ENCODE data around the gene CNTNAP2.

CNTNAP2 gene

GRCh38 chr7:147013825-147014224 is 897.2 kb downstream of the CNTNAP2 start:
- DNase-seq (ENCODE audit: low read depth in 2 of 2), result no peak

GRCh38 chr7:147014286-147014955 is 897.8 kb downstream of the CNTNAP2 start:
- no peak for DNase-seq (ENCODE audit: low read depth in 2 of 2)

DNA sequence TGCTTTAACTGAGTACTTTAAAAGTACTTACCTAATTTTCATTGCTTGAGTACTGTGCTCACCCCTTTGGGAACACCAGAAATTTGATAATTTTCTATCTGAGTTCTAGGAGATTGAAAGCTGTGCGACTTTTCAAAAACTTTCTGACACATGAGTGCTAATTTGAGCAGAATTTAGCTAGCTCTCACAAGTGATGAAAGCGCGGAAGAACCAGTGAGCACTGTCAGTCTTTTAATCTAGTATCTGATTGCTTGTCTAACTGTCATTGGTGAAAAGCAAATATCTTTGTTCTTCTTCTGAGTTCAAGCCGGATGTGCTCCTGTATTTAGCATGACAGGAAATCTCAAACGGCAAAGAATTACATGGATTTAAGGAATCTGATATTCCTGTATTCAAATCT is 899.4 kb downstream of the CNTNAP2 start:
- DNase-seq (ENCODE audit: low read depth in 2 of 2), result no peak

DNA sequence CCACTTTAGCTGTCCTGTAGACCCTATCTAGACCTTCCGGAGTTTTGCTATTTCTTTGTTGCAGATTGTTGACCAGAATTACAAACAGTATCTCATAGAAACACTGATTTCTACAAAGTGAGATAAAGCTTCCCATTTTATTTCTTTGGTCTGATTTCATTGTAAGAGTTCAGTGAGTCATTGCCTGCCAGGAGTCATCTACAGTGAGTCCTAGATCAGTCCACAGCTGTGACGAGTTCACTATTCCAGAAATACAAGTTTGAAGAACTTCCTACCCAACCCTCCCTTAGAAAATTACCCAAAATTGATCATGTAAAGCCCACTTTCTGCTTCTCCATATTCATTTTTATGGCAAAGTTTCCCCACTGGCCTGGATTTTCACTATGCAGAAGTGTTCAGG is 905.5 kb downstream of the CNTNAP2 start:
- no peak for DNase-seq (ENCODE audit: low read depth in 2 of 2)

GRCh38 chr7:147023440-147023839 is 906.8 kb downstream of the CNTNAP2 start:
- DNase-seq (ENCODE audit: low read depth in 2 of 2), result no peak

DNA sequence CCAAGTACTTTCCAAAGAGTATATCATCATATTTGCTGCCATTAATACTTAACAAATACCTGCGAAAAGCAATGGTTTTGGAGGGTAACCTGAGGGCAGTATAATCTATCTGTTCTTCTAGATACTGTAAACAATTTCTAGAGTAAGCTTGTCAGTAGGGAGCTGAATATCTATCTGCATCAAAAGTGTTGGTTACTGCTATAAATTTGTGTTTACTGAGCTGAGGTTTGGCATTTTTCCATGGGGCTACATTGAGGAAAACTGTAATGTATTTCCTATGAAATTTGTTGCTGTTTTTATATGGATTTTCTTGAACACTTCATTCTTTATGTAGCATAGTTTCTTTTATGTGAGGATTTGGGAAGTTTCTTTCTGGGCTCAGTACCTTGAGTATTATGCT is 913.4 kb downstream of the CNTNAP2 start:
- no peak for DNase-seq (ENCODE audit: low read depth in 2 of 2)

DNA sequence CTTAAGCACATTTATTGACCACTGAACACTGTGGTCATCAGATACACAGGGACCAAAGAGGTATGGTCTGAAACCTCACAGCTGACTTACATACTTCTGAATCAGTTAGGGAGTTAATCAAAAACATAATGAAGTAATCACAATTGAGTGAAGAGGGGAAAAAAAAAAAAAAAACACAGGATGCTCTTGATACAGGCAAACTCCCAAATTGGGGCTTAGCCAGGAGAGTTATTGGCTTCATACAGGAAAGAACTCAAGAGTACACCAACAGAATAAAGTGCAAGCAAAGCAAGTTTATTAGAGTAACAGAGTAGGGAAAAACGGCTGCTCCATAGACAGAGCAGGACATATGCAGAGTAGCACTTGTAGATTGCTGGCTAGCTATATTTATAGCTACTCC is 917.0 kb downstream of the CNTNAP2 start:
- no peak for DNase-seq (ENCODE audit: low read depth in 2 of 2)

GRCh38 chr7:147041438-147041837 is 924.8 kb downstream of the CNTNAP2 start:
- no peak for DNase-seq (ENCODE audit: low read depth in 2 of 2)

DNA sequence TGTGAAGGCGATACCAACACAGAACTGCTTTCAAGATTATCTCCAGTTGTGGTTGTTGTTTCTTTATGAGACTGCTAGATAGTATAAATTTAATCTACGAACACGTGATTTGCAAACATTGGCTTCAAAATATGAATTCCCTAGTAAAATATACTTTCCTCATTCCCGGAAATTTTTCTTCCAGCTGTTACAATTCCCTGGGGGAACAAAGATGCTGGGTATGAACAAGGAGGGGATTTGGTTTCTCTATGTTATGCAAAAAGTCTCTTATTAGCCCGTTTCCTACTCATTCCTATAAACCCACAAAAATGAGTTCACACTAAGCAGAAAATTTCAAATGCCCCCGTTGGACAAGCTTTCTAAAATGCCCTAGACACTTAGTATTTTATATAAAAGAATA is 928.3 kb downstream of the CNTNAP2 start:
- DNase-seq (ENCODE audit: low read depth in 2 of 2), result no peak

- no peak for DNase-seq (ENCODE audit: low read depth in 2 of 2)
Measured at GRCh38 chr7:147047696-147048095, 931.1 kb downstream of the CNTNAP2 start.

GRCh38 chr7:147048864-147049263 is 932.3 kb downstream of the CNTNAP2 start:
- DNase-seq (ENCODE audit: low read depth in 2 of 2), result no peak

GRCh38 chr7:147052818-147053217 is 936.2 kb downstream of the CNTNAP2 start:
- no peak for DNase-seq (ENCODE audit: low read depth in 2 of 2)

GRCh38 chr7:147053746-147054145 is 937.1 kb downstream of the CNTNAP2 start:
- DNase-seq (ENCODE audit: low read depth in 2 of 2), result no peak

DNA sequence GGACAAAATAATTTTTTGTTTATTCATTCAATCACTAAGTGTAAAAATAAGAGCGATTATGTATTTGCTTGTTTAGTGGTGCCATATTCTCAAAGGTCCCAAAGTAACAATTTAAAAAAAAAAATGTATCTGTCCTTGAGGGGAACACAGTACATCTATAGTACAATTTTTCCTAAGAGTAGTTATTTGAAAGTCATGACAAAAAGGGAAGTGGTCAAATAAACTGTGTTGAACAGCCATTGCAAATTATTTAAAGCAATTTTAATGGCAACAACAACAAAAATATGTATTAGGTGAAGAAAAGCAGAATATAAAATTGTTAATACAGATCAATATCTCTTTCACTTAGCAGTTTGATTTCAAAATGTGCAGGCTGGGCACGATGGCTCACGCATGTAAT is 943.5 kb downstream of the CNTNAP2 start:
- DNase-seq (ENCODE audit: low read depth in 2 of 2), result no peak

- no peak for DNase-seq (ENCODE audit: low read depth in 2 of 2)
Measured at GRCh38 chr7:147062897-147063296, 946.3 kb downstream of the CNTNAP2 start.

- no peak for DNase-seq (ENCODE audit: low read depth in 2 of 2)
Measured at GRCh38 chr7:147068842-147069241, 952.2 kb downstream of the CNTNAP2 start.

GRCh38 chr7:147069771-147070170 is 953.2 kb downstream of the CNTNAP2 start:
- DNase-seq (ENCODE audit: low read depth in 2 of 2), result no peak

DNA sequence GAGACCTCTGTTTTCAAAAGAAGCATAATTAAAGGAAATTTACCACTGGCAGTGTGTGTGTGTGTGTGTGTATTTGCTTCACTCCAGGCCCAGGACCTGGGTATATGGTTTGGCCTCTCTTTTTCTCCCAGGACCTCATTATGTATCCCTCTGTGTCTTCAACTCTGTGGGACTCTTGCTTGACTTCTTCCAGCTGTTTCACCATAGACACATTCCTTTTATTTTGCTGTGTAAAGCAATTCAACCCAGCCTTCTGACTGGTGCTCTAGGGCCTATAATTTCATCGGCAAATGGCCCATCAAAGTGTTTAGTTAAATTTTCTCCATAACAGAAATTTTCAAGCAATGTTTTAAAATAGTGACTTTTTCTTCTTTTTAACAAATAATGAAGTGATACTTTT is 954.3 kb downstream of the CNTNAP2 start:
- DNase-seq (ENCODE audit: low read depth in 2 of 2), result no peak

GRCh38 chr7:147071536-147071935 is 954.9 kb downstream of the CNTNAP2 start:
- no peak for DNase-seq (ENCODE audit: low read depth in 2 of 2)

DNA sequence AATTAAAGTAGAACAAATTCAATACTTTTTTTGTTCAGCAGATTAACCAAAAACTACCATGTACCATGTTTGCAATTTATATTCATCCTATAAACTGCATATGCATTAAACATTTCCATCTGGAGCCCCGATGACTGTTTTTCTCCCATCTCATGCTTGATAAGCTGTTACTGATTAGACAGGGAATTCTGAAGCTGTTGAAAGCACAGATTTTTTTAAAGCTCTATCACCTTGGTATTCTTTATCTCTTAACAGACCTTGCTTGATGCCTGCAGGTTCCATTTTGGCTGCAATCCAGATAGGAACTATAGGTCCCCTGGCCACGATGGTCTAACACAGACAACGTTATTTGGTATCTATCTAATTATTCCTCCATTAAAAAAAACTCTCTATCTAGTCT is 961.7 kb downstream of the CNTNAP2 start:
- no peak for DNase-seq (ENCODE audit: low read depth in 2 of 2)

DNA sequence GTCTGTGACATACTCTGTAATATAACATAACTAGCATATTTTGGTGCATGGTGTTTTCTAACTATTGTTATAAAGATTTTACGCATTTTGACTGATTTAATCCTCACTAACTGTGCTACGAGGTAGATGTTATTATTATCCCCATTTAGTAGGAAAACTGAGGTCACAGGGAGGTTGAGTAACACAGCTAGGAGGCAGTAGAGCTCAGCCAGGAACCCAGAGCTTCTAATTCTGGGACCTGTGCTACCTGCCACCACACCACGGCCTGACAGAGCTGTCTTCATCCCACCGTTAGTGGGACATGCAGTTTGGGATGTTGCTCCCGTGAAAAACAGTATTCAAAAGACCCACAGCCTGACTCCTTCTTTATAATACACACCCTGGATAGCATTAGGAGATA is 962.5 kb downstream of the CNTNAP2 start:
- DNase-seq (ENCODE audit: low read depth in 2 of 2), result no peak

- no peak for DNase-seq (ENCODE audit: low read depth in 2 of 2)
Measured at GRCh38 chr7:147079921-147080420, 963.4 kb downstream of the CNTNAP2 start.

- DNase-seq (ENCODE audit: low read depth in 2 of 2), result no peak
Measured at GRCh38 chr7:147081117-147081516, 964.5 kb downstream of the CNTNAP2 start.

GRCh38 chr7:147089051-147089461 is 972.5 kb downstream of the CNTNAP2 start:
- no peak for DNase-seq (ENCODE audit: low read depth in 2 of 2)
